Astrocyte (in vitro differentiated cells and primary cell): ENCODE data around the gene RASL12. TPM values are rescaled to one million over a fixed set of nuclear protein-coding genes. Genes with fewer than 3 reads are reported as not detected.

ENCODE experiments used
- DNase-seq: peaks from one replicate; pipeline ENCODE4 v3.0.0-alpha.2; 2010; ENCODE audit warnings: low read depth
- FAIRE-seq: peaks from 2 replicates; lab custom pipeline; 2011; peaks lifted over from hg19 to GRCh38; lab: Jason Lieb, UNC
- H2AFZ ChIP-seq: 2 replicates; pipeline ENCODE4 v1.6.0; 2012; ENCODE audit warnings: low read depth, low read length, inconsistent platforms
- H3K27ac ChIP-seq: 2 replicates; pipeline ENCODE4 v1.5.1; 2011; ENCODE audit warnings: low read depth, low read length, inconsistent platforms
- H3K27me3 ChIP-seq: 2 replicates; pipeline ENCODE4 v1.6.0; 2011; ENCODE audit warnings: low read length, inconsistent platforms; ENCODE audit not compliant: insufficient read depth
- H3K36me3 ChIP-seq: 2 replicates; pipeline ENCODE4 v1.5.1; 2011; ENCODE audit warnings: low read length, inconsistent platforms; ENCODE audit not compliant: insufficient read depth
- H3K4me1 ChIP-seq: 2 replicates; pipeline ENCODE4 v1.5.1; 2011; ENCODE audit warnings: low read length, inconsistent platforms; ENCODE audit not compliant: insufficient read depth
- H3K4me2 ChIP-seq: 2 replicates; pipeline ENCODE4 v1.6.0; 2012; ENCODE audit warnings: low read length, inconsistent platforms
- H3K4me3 ChIP-seq: 2 replicates; pipeline ENCODE4 v1.5.1; 2011; ENCODE audit warnings: low read depth, mild to moderate bottlenecking, low read length, inconsistent platforms; ENCODE audit not compliant: insufficient read depth
- H3K79me2 ChIP-seq: 2 replicates; pipeline ENCODE4 v1.6.0; 2012; ENCODE audit warnings: mild to moderate bottlenecking, low read length, inconsistent platforms; ENCODE audit not compliant: insufficient read depth
- H3K9ac ChIP-seq: 2 replicates; pipeline ENCODE4 v1.6.0; 2012; ENCODE audit warnings: mild to moderate bottlenecking, low read length, inconsistent platforms
- H3K9me3 ChIP-seq: 2 replicates; pipeline ENCODE4 v1.5.1; 2012; ENCODE audit warnings: low read depth, mild to moderate bottlenecking, low read length, inconsistent platforms; ENCODE audit not compliant: insufficient read depth
- H4K20me1 ChIP-seq: 2 replicates; pipeline ENCODE4 v1.6.0; 2012; ENCODE audit warnings: low read length, inconsistent platforms; ENCODE audit not compliant: insufficient read depth
- H3K27ac Mint-ChIP-seq: one replicate; pipeline ENCODE4 v1.8.0; 2021; ENCODE audit warnings: mild to moderate bottlenecking, mixed read lengths; ENCODE audit not compliant: unreplicated experiment
- H3K27me3 Mint-ChIP-seq: one replicate; pipeline ENCODE4 v1.8.0; 2021; ENCODE audit warnings: low read depth, mixed read lengths; ENCODE audit not compliant: unreplicated experiment
- H3K36me3 Mint-ChIP-seq: one replicate; pipeline ENCODE4 v1.8.0; 2021; ENCODE audit warnings: low read depth, mixed read lengths; ENCODE audit not compliant: unreplicated experiment
- H3K4me1 Mint-ChIP-seq: one replicate; pipeline ENCODE4 v1.8.0; 2021; ENCODE audit warnings: low read depth, mixed read lengths; ENCODE audit not compliant: unreplicated experiment
- H3K4me3 Mint-ChIP-seq: one replicate; pipeline ENCODE4 v1.8.0; 2021; ENCODE audit warnings: mild to moderate bottlenecking, moderate library complexity, mixed read lengths; ENCODE audit not compliant: unreplicated experiment
- H3K9me3 Mint-ChIP-seq: one replicate; pipeline ENCODE4 v1.8.0; 2021; ENCODE audit warnings: mild to moderate bottlenecking, mixed read lengths; ENCODE audit not compliant: unreplicated experiment
- EZH2 ChIP-seq: IDR thresholded peaks from 2 replicates; pipeline ENCODE4 v1.6.1; 2012; ENCODE audit warnings: mild to moderate bottlenecking, low read length, inconsistent platforms; ENCODE audit not compliant: insufficient read depth
- total RNA-seq: library from RNA; stranded (reverse); gene quantifications from 2 replicates; pipeline ENCODE4 v1.2.1, GENCODE V29; 2021
- TF ChIP-seq, protein P1 (sequence below): IDR thresholded peaks from 2 replicates; pipeline ENCODE4 v1.5.1; 2011; ENCODE audit warnings: low read depth, mild to moderate bottlenecking, inconsistent platforms, low read length, moderate library complexity; ENCODE audit not compliant: insufficient read depth

Gene RASL12
- total RNA-seq, 1 donor from 2014 or later: 0.32 TPM

- H3K4me1 ChIP-seq: peaks cover 23% of the 10 kb centered on the region
- DNase-seq (no peak), FAIRE-seq (no peak)
- Mint-ChIP-seq H3K36me3 (no peaks in the 10 kb centered on the region), H3K9me3 (no peaks in the 10 kb centered on the region), H3K27ac (no peak overlapping the region), H3K4me1 (peaks cover 21% of the 10 kb centered on the region), H3K4me3 (no peak overlapping the region), H3K27me3 (peaks cover 20% of the 10 kb centered on the region)
- no peaks in the 10 kb centered on the region for H3K9me3 ChIP-seq
- TF ChIP-seq EZH2: peak; percentile 12
- TF ChIP-seq, protein P1, sequence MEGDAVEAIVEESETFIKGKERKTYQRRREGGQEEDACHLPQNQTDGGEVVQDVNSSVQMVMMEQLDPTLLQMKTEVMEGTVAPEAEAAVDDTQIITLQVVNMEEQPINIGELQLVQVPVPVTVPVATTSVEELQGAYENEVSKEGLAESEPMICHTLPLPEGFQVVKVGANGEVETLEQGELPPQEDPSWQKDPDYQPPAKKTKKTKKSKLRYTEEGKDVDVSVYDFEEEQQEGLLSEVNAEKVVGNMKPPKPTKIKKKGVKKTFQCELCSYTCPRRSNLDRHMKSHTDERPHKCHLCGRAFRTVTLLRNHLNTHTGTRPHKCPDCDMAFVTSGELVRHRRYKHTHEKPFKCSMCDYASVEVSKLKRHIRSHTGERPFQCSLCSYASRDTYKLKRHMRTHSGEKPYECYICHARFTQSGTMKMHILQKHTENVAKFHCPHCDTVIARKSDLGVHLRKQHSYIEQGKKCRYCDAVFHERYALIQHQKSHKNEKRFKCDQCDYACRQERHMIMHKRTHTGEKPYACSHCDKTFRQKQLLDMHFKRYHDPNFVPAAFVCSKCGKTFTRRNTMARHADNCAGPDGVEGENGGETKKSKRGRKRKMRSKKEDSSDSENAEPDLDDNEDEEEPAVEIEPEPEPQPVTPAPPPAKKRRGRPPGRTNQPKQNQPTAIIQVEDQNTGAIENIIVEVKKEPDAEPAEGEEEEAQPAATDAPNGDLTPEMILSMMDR: peak; percentile 84
- peaks cover 13% of the 10 kb centered on the region for H3K27me3 ChIP-seq
- no peak overlapping the region for H3K27ac ChIP-seq
- H4K20me1 ChIP-seq: no peaks in the 10 kb centered on the region
- no peak overlapping the region for H3K4me2 ChIP-seq
- H3K36me3 ChIP-seq: no peaks in the 10 kb centered on the region
- no peak overlapping the region for H2AFZ ChIP-seq
- no peaks in the 10 kb centered on the region for H3K79me2 ChIP-seq
- no peak overlapping the region for H3K4me3 ChIP-seq
- H3K9ac ChIP-seq: no peak overlapping the region
Measured at GRCh38 chr15:65054333-65055200, 13.2 kb downstream of the RASL12 start.

GRCh38 chr15:65052956-65053355 lies 14.8 kb downstream of the RASL12 start:
- Histone ChIP-seq H3K36me3 (no peaks in the 10 kb centered on the region), H3K79me2 (no peaks in the 10 kb centered on the region), H3K4me2 (no peak overlapping the region), H3K4me3 (no peak overlapping the region), H3K9ac (no peak overlapping the region), H3K9me3 (no peaks in the 10 kb centered on the region), H3K27ac (no peak overlapping the region), H3K4me1 (peaks cover 25% of the 10 kb centered on the region), H4K20me1 (no peaks in the 10 kb centered on the region), H3K27me3 (no peaks in the 10 kb centered on the region), H2AFZ (no peak overlapping the region)
- H3K36me3 Mint-ChIP-seq: no peaks in the 10 kb centered on the region
- no peaks in the 10 kb centered on the region for H3K9me3 Mint-ChIP-seq
- FAIRE-seq (no peak), DNase-seq (no peak)
- H3K27ac Mint-ChIP-seq: no peak overlapping the region
- H3K4me1 Mint-ChIP-seq: peaks cover 21% of the 10 kb centered on the region
- TF ChIP-seq, protein P1: no peak
- no peak for TF ChIP-seq EZH2
- peaks cover 20% of the 10 kb centered on the region for H3K27me3 Mint-ChIP-seq
- no peak overlapping the region for H3K4me3 Mint-ChIP-seq

DNA sequence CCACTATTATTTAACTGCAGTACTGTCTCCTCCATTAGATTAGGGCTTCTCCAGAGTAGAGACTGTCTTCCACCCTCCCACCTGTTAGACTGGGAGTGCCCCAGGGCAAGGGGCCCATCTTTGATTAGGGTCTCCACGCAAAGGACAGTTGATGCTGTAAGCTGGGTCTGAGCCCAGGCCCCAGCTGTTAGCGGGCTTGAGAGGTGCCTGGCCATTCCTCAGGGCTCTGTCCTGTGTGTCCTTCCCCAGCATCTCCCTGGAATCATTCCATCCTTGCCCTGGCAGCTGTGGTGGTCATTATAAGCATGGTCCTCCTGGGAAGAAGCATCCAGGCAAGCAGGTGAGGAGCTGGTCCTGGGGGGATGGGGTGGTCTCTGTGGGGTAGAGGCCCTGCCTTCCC lies 16.5 kb downstream of the RASL12 start:
- TF ChIP-seq, protein P1: no peak
- no peak for TF ChIP-seq EZH2
- H3K27ac ChIP-seq: no peak overlapping the region
- no peak for DNase-seq
- H3K4me2 ChIP-seq: no peak overlapping the region
- Mint-ChIP-seq H3K27ac (no peak overlapping the region), H3K9me3 (no peaks in the 10 kb centered on the region), H3K4me3 (peak overlapping the region; percentile 8), H3K27me3 (peaks cover 21% of the 10 kb centered on the region), H3K36me3 (no peaks in the 10 kb centered on the region), H3K4me1 (peaks cover 10% of the 10 kb centered on the region)
- H3K4me3 ChIP-seq: no peak overlapping the region
- no peaks in the 10 kb centered on the region for H3K79me2 ChIP-seq
- no peak overlapping the region for H3K9ac ChIP-seq
- H3K36me3 ChIP-seq: no peaks in the 10 kb centered on the region
- no peak for FAIRE-seq
- no peaks in the 10 kb centered on the region for H3K27me3 ChIP-seq
- no peak overlapping the region for H2AFZ ChIP-seq
- H4K20me1 ChIP-seq: no peaks in the 10 kb centered on the region
- H3K4me1 ChIP-seq: peaks cover 17% of the 10 kb centered on the region
- no peaks in the 10 kb centered on the region for H3K9me3 ChIP-seq
